Neuronal stem cell (in vitro differentiated cells): ENCODE data around the gene TMEM158.

ENCODE experiments used
- DNase-seq: peaks from one replicate; pipeline ENCODE4 v3.0.0-alpha.2; 2013; ENCODE audit warnings: low spot score
- H2AFZ ChIP-seq: one replicate; pipeline ENCODE4 v1.6.1; 2013; ENCODE audit warnings: mild to moderate bottlenecking, low read length, inconsistent platforms
- H2AK5ac ChIP-seq: 2 replicates; pipeline ENCODE4 v1.6.1; 2013; ENCODE audit warnings: low read depth, mild to moderate bottlenecking, inconsistent platforms, low read length, moderate library complexity, mixed read lengths
- H2BK120ac ChIP-seq: 2 replicates; pipeline ENCODE4 v1.6.1; 2013; ENCODE audit warnings: low read depth, mild to moderate bottlenecking, inconsistent platforms, low read length, moderate library complexity, mixed read lengths
- H2BK12ac ChIP-seq: one replicate; pipeline ENCODE4 v1.6.1; 2013; ENCODE audit warnings: low read length, inconsistent platforms
- H2BK15ac ChIP-seq: 2 replicates; pipeline ENCODE4 v1.6.1; 2013; ENCODE audit warnings: mild to moderate bottlenecking, low read length, inconsistent platforms, mixed read lengths
- H2BK5ac ChIP-seq: one replicate; pipeline ENCODE4 v1.6.1; 2013; ENCODE audit warnings: inconsistent platforms, mild to moderate bottlenecking, low read length, moderate library complexity
- H3K14ac ChIP-seq: one replicate; pipeline ENCODE4 v1.6.1; 2013; ENCODE audit warnings: low read length, inconsistent platforms
- H3K18ac ChIP-seq: 2 replicates; pipeline ENCODE4 v1.6.1; 2013; ENCODE audit warnings: low read length, inconsistent platforms
- H3K23ac ChIP-seq: 2 replicates; pipeline ENCODE4 v1.6.1; 2013; ENCODE audit warnings: low read depth, mild to moderate bottlenecking, mixed read lengths, low read length, inconsistent platforms; ENCODE audit not compliant: poor library complexity
- H3K27ac ChIP-seq: replicated peaks from 3 replicates; pipeline ENCODE4 v1.5.1; 2013; ENCODE audit warnings: low read length, inconsistent platforms
- H3K27me3 ChIP-seq, 3 experiments: 2 replicates each; pipeline ENCODE4 v1.6.1; 2013; ENCODE audit warnings: low read length in 3 of 3, mild to moderate bottlenecking in 2 of 3, inconsistent platforms in 1 of 3, low read depth in 1 of 3, mixed read lengths in 1 of 3, moderate library complexity in 1 of 3; ENCODE audit not compliant: control insufficient read depth in 3 of 3, insufficient read depth in 3 of 3
- H3K36me3 ChIP-seq, 2 donors: replicated peaks in 1 of 2; 2 replicates each; pipeline ENCODE4 v1.6.1; 2013; ENCODE audit warnings: low read length in 2 of 2; ENCODE audit not compliant: control insufficient read depth in 2 of 2, insufficient read depth in 2 of 2
- H3K4ac ChIP-seq: 2 replicates; pipeline ENCODE4 v1.6.1; 2013; ENCODE audit warnings: inconsistent platforms, mild to moderate bottlenecking, low read length, moderate library complexity
- H3K4me1 ChIP-seq, 2 donors: 1 replicate in 1 of 2; 2 replicates in 1 of 2; pipeline ENCODE4 v1.6.1; 2013; ENCODE audit warnings: low read length in 2 of 2, low read depth in 1 of 2; ENCODE audit not compliant: control insufficient read depth in 2 of 2, insufficient read depth in 1 of 2
- H3K4me2 ChIP-seq: one replicate; pipeline ENCODE4 v1.6.1; 2013; ENCODE audit warnings: mild to moderate bottlenecking, low read length, inconsistent platforms; ENCODE audit not compliant: insufficient read depth, poor library complexity, severe bottlenecking
- H3K4me3 ChIP-seq, 2 donors: 2 replicates each; pipeline ENCODE4 v1.5.1; 2013; ENCODE audit warnings: low read length in 2 of 2, mild to moderate bottlenecking in 2 of 2, inconsistent platforms in 1 of 2, moderate library complexity in 1 of 2
- H3K79me1 ChIP-seq: one replicate; pipeline ENCODE4 v1.6.1; 2013; ENCODE audit warnings: low read depth, mild to moderate bottlenecking, inconsistent platforms, low read length, moderate library complexity
- H3K9ac ChIP-seq: one replicate; pipeline ENCODE4 v1.6.1; 2013; ENCODE audit warnings: mild to moderate bottlenecking, low read depth, low read length, inconsistent platforms; ENCODE audit not compliant: poor library complexity
- H3K9me3 ChIP-seq, 2 donors: replicated peaks in 1 of 2; 2 replicates each; pipeline versions ENCODE3 to v1.6.1; 2013; ENCODE audit warnings: low read length in 2 of 2, mild to moderate bottlenecking in 2 of 2, inconsistent platforms in 1 of 2, low read depth in 1 of 2, mixed read lengths in 1 of 2, moderate library complexity in 1 of 2; ENCODE audit not compliant: control insufficient read depth in 2 of 2, insufficient read depth in 1 of 2
- H4K8ac ChIP-seq: one replicate; pipeline ENCODE4 v1.6.1; 2013; ENCODE audit warnings: low read depth, mild to moderate bottlenecking, inconsistent platforms, low read length, moderate library complexity
- H4K91ac ChIP-seq: one replicate; pipeline ENCODE4 v1.6.1; 2013; ENCODE audit warnings: low read length, low read depth, mild to moderate bottlenecking, inconsistent platforms; ENCODE audit not compliant: poor library complexity
- WGBS, 2 donors: extraction: QIAGEN DNeasy Blood & Tissue Kit; methylation state at CpG; one replicate each; pipeline ENCODE4 v1.1.7; 2013; ENCODE audit warnings: missing lambda C conversion rate in 2 of 2, mixed read lengths in 1 of 2; ENCODE audit not compliant: insufficient read length in 2 of 2, insufficient replicate concordance in 1 of 2; ENCODE audit errors: extremely low coverage in 2 of 2; 5-methylcytosine and 5-hydroxymethylcytosine counted together

The TMEM158 gene

GRCh38 chr3:45180051-45180450 is 46.0 kb downstream of the TMEM158 start:
- Histone ChIP-seq H3K27me3 (no peaks in the 10 kb centered on the region), H4K8ac (no peak overlapping the region), H2BK5ac (no peak overlapping the region), H3K79me1 (no peaks in the 10 kb centered on the region), H3K4me1 (peaks cover 4 to 5% of the 10 kb centered on the region in 2 donors), H3K27ac (no peak overlapping the region), H3K9ac (no peak overlapping the region), H3K23ac (no peak overlapping the region), H3K36me3 (no peaks in the 10 kb centered on the region), H4K91ac (no peak overlapping the region), H2AK5ac (no peak overlapping the region), H2BK120ac (no peak overlapping the region), H3K4me2 (no peak overlapping the region), H3K14ac (no peak overlapping the region), H2AFZ (no peak overlapping the region), H3K9me3 (no peaks in the 10 kb centered on the region), H3K4me3 (no peak overlapping the region), H3K4ac (no peak overlapping the region), H3K18ac (no peak overlapping the region), H2BK12ac (no peak overlapping the region), H2BK15ac (no peak overlapping the region)
- no CpG with 5 or more reads among the region's 6 CpGs for WGBS, 2 donors
- no peak for DNase-seq

- Histone ChIP-seq H3K23ac (no peak overlapping the region), H3K4me3 (no peak overlapping the region), H2BK5ac (no peak overlapping the region), H3K4me2 (no peak overlapping the region), H3K4me1 (peaks cover 4 to 5% of the 10 kb centered on the region in 2 donors), H3K36me3 (no peaks in the 10 kb centered on the region), H4K91ac (no peak overlapping the region), H2BK15ac (no peak overlapping the region), H2BK120ac (no peak overlapping the region), H2AK5ac (no peak overlapping the region), H3K4ac (no peak overlapping the region), H3K9ac (no peak overlapping the region), H2BK12ac (no peak overlapping the region), H3K18ac (no peak overlapping the region), H3K79me1 (no peaks in the 10 kb centered on the region), H3K9me3 (no peaks in the 10 kb centered on the region), H4K8ac (no peak overlapping the region), H2AFZ (no peak overlapping the region), H3K27ac (no peak overlapping the region), H3K27me3 (no peaks in the 10 kb centered on the region), H3K14ac (no peak overlapping the region)
- WGBS, 2 donors, result no CpG with 5 or more reads among the region's 3 CpGs
- no peak for DNase-seq
These were observed 46.9 kb downstream of the TMEM158 start for GRCh38 chr3:45179163-45179562.

- H3K4me2 ChIP-seq, result no peak overlapping the region
- H3K27ac ChIP-seq, result no peak overlapping the region
- H2AK5ac ChIP-seq, result peak overlapping the region; percentile 38
- H2BK15ac ChIP-seq, result no peak overlapping the region
- H3K18ac ChIP-seq, result peak overlapping the region; percentile 51
- no peak overlapping the region for H2AFZ ChIP-seq
- no CpG with 5 or more reads among the region's 13 CpGs for WGBS, 2 donors
- no peaks in the 10 kb centered on the region for H3K36me3 ChIP-seq
- no peaks in the 10 kb centered on the region for H3K27me3 ChIP-seq
- H3K4ac ChIP-seq, result no peak overlapping the region
- peaks cover 4 to 5% of the 10 kb centered on the region in 2 donors for H3K4me1 ChIP-seq
- H3K4me3 ChIP-seq, result no peak overlapping the region
- no peak for DNase-seq
- no peaks in the 10 kb centered on the region for H3K9me3 ChIP-seq
- no peak overlapping the region for H2BK120ac ChIP-seq
- H4K8ac ChIP-seq, result no peak overlapping the region
- H3K9ac ChIP-seq, result peak overlapping the region; percentile 2
- no peak overlapping the region for H2BK5ac ChIP-seq
- H3K23ac ChIP-seq, result no peak overlapping the region
- H4K91ac ChIP-seq, result no peak overlapping the region
- H3K14ac ChIP-seq, result no peak overlapping the region
- no peaks in the 10 kb centered on the region for H3K79me1 ChIP-seq
- H2BK12ac ChIP-seq, result no peak overlapping the region
These were observed 47.7 kb downstream of the TMEM158 start for GRCh38 chr3:45178183-45179023.

- no peak overlapping the region for H2BK15ac ChIP-seq
- no peak overlapping the region for H2BK5ac ChIP-seq
- H2AK5ac ChIP-seq, result no peak overlapping the region
- DNase-seq, result no peak
- no peak overlapping the region for H3K18ac ChIP-seq
- no peak overlapping the region for H2AFZ ChIP-seq
- H3K4ac ChIP-seq, result no peak overlapping the region
- no peak overlapping the region for H3K4me3 ChIP-seq
- no peak overlapping the region for H3K23ac ChIP-seq
- H3K27ac ChIP-seq, result no peak overlapping the region
- no peaks in the 10 kb centered on the region for H3K4me1 ChIP-seq
- no peak overlapping the region for H4K91ac ChIP-seq
- H4K8ac ChIP-seq, result no peak overlapping the region
- no peaks in the 10 kb centered on the region for H3K9me3 ChIP-seq
- no peaks in the 10 kb centered on the region for H3K36me3 ChIP-seq
- no CpG with 5 or more reads among the region's 4 CpGs for WGBS, 2 donors
- H3K14ac ChIP-seq, result no peak overlapping the region
- no peak overlapping the region for H2BK12ac ChIP-seq
- H3K79me1 ChIP-seq, result no peaks in the 10 kb centered on the region
- no peak overlapping the region for H3K4me2 ChIP-seq
- H3K9ac ChIP-seq, result no peak overlapping the region
- H2BK120ac ChIP-seq, result no peak overlapping the region
- no peaks in the 10 kb centered on the region for H3K27me3 ChIP-seq
These were observed 49.2 kb downstream of the TMEM158 start for GRCh38 chr3:45176912-45177311.
